H1 (cell line): Measurements from ENCODE around the gene MAP6D1. TPM values are rescaled to one million over a fixed set of nuclear protein-coding genes. Genes with fewer than 3 reads are reported as not detected.

Experiments used
- CHD7 ChIP-seq: fragments of 300-600 bp; sonication (generic); IDR thresholded peaks from 2 replicates; pipeline ENCODE4 v1.7.1; 2012; ENCODE audit warnings: low read length, moderate library complexity, mild to moderate bottlenecking, inconsistent platforms; ENCODE audit not compliant: insufficient replicate concordance
- E2F6 ChIP-seq: IDR thresholded peaks from 2 replicates; pipeline ENCODE4 v1.6.1; 2012; ENCODE audit warnings: inconsistent platforms
- EGR1 ChIP-seq: IDR thresholded peaks from 2 replicates; pipeline ENCODE4 v1.6.1; 2011; ENCODE audit warnings: low read depth, low read length, borderline replicate concordance
- GABPA ChIP-seq: IDR thresholded peaks from 2 replicates; pipeline ENCODE4 v1.6.1; 2011; ENCODE audit warnings: mild to moderate bottlenecking, low read length, moderate library complexity, borderline replicate concordance; ENCODE audit not compliant: insufficient read depth
- JUND ChIP-seq: IDR thresholded peaks from 2 replicates; pipeline ENCODE4 v1.6.1; 2011; ENCODE audit warnings: mild to moderate bottlenecking, improper control_type of control experiment, low read length
- KDM1A ChIP-seq: fragments of 200-600, 300-600 bp; sonication (generic); IDR thresholded peaks from 2 replicates; pipeline ENCODE4 v1.7.1; 2016; ENCODE audit warnings: mild to moderate bottlenecking, low read length, borderline replicate concordance
- KDM5A ChIP-seq: fragments of 200-600 bp; IDR thresholded peaks from 2 replicates; pipeline ENCODE4 v1.7.1; 2012; ENCODE audit warnings: mild to moderate bottlenecking, low read length, inconsistent platforms, mixed read lengths
- MAX ChIP-seq: IDR thresholded peaks from 2 replicates; pipeline ENCODE4 v1.6.1; 2012; ENCODE audit warnings: inconsistent platforms
- YY1 ChIP-seq: IDR thresholded peaks from 2 replicates; pipeline ENCODE4 v1.6.1; 2011; ENCODE audit warnings: low read depth, mild to moderate bottlenecking, low read length
- polyA plus RNA-seq, 7 experiments: library from polyadenylated mRNA; depleted of rRNA in 3 of 7; stranded (reverse) in 5 of 7; unstranded in 2 of 7; fragments of >200 nt in 5 of 7; fragments of 200-250 nt in 2 of 7; gene quantifications; 1 replicate in 5 of 7; 2 replicates in 1 of 7; 4 replicates in 1 of 7; pipeline versions ENCODE4 v1.2.1 to v1.2.3, GENCODE V29; 2011 to 2013; ENCODE audit warnings: missing spikeins in 2 of 7, mixed read lengths in 2 of 7
- total RNA-seq: library from RNA; stranded (reverse); fragmentation: NEBNext Ultra II Directional; extraction: Animal tissue kit (Norgen Biotek cat#: 25700); gene quantifications from 2 replicates; pipeline ENCODE4 v1.2.1, GENCODE V29; 2021

Gene MAP6D1
- total and polyA plus RNA-seq, 2 of the 8 experiments (the other 6 are each of a cell fraction or from before 2014, with no cell fraction given): 4.8 to 5.2 TPM

- TF ChIP-seq CHD7 (no peak), JUND (no peak), E2F6 (no peak), KDM5A (no peak), KDM1A (no peak), MAX (no peak), EGR1 (no peak), GABPA (no peak), YY1 (no peak)
Measured at GRCh38 chr3:183816681-183817510, 8.5 kb downstream of the MAP6D1 start (continued).
